HG03469 (cell line): Measurements from ENCODE around the gene THBS1.

Source experiments
- ATAC-seq: cut with Tn5 transposase; IDR thresholded peaks from one replicate; pipeline ENCODE4 v1.9.1; 2021; ENCODE audit warnings: mild to moderate bottlenecking, moderate library complexity, moderate number of reproducible peaks; ENCODE audit not compliant: unreplicated experiment

Gene THBS1

GRCh38 chr15:39602143-39602542 lies 21.3 kb downstream of the THBS1 start:
- no peak for ATAC-seq

DNA sequence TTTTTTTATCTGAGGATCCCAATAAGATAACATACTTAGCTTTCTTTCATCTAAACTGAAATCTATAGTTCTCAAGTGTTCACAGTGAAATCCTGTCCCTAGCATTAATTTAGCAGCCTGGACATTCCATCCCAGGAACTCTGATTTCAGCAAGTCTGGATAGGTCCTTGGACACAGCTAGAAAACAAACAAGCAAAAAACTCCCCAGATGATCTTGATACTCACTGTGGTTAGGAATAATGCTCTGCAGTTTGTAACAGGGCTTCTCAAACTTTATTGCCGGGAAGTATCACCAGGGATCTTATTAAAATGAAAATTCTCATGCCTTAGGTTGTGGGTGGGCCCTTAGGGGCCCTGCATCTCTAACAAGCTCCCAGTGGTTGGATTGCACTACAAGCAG lies 24.3 kb downstream of the THBS1 start:
- ATAC-seq: no peak

DNA sequence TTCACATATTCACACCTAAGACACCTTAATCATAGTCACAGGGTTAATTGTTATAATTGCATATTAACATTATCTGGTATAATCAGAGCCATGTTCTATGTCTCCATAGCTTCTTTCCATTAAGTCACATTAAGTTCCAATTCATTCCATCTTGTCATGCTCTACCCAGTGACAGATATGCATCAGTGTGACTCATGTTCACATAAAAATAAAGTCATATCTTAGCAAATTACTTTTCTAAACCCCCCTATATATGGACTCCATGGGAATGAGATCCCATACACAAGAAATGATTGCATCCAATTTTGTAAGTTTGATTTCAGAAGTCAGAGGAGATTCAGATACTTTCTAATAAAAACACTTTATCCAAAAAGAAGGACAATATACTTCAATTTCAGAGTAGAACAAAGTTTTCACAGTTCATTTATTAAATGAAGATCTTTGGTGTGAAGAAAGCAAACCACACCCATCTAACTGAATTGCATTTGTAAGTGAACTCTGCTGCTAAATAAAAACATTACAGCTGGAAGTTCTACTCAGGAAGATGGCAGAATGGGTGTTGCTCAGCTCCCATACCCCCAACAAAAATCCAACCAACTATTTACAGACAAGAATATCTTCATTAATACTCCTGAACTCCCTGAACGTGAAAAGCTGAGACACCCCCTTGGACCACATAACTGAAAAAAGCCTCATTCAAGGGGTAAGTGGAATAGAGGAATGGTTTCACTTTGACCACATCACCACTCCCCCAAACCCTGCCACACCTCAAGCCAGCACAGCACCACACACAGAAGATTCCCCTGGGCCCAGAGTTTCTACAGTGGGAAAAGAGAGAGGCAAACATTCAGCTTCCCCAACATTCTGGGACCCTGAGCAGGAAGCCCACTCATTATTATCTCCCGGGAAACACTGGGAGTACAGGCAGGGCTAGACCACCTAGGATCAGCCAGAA lies 27.6 kb downstream of the THBS1 start:
- no peak for ATAC-seq

- no peak for ATAC-seq
Measured at GRCh38 chr15:39609166-39609916, 28.5 kb downstream of the THBS1 start.

- ATAC-seq: no peak
Measured at GRCh38 chr15:39610665-39611064, 29.8 kb downstream of the THBS1 start.

GRCh38 chr15:39613271-39613670 lies 32.4 kb downstream of the THBS1 start:
- ATAC-seq: no peak

DNA sequence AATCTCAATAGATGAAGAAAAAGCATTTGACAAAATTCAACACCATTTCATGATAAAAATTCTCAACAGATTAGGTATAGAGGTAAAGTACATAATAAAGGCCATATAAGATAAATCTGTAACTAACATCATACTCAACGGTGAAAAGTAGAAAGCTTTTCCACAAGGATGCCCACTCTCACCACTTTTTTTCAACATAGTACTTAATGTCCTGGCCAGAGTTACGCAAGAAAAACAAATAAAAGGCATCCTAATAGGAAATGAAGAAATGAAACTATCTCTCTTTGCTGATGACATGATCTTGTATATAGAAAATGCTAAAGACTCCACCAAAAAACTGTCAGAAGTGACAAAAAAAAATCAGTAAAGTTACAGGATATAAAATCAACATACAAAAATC lies 33.0 kb downstream of the THBS1 start:
- no peak for ATAC-seq

GRCh38 chr15:39616731-39617455 lies 36.0 kb downstream of the THBS1 start:
- no peak for ATAC-seq

- no peak for ATAC-seq
Measured at GRCh38 chr15:39618063-39618823, 37.4 kb downstream of the THBS1 start.

GRCh38 chr15:39621210-39621609 lies 40.3 kb downstream of the THBS1 start:
- no peak for ATAC-seq

- no peak for ATAC-seq
Measured at GRCh38 chr15:39621976-39622375, 41.1 kb downstream of the THBS1 start.

GRCh38 chr15:39622660-39623516 lies 42.0 kb downstream of the THBS1 start:
- ATAC-seq: peak; percentile 1

- ATAC-seq: peak; percentile 91
Measured at GRCh38 chr15:39623529-39623931, 42.7 kb downstream of the THBS1 start.

GRCh38 chr15:39624806-39625205 lies 43.9 kb downstream of the THBS1 start:
- ATAC-seq: no peak

GRCh38 chr15:39625451-39625850 lies 44.6 kb downstream of the THBS1 start:
- ATAC-seq: no peak

DNA sequence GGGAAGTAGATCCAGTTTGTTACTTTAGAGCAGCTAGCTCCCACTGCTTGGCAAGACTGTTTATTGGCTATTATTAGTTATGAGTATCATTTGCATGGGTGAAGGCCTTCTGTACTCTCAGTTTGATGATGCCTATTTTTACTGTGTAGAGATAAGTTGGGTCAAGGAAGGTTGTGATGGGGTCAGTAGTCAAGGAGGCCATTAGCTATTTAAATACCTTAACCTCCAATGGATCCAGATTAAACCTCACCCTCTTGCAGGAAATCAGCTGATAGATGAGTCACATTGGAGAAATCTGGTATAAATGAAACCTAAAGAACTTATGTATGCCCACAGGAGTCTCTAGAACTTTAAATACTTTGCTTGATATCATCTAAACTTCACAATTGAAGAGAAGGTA lies 45.0 kb downstream of the THBS1 start:
- ATAC-seq: no peak

DNA sequence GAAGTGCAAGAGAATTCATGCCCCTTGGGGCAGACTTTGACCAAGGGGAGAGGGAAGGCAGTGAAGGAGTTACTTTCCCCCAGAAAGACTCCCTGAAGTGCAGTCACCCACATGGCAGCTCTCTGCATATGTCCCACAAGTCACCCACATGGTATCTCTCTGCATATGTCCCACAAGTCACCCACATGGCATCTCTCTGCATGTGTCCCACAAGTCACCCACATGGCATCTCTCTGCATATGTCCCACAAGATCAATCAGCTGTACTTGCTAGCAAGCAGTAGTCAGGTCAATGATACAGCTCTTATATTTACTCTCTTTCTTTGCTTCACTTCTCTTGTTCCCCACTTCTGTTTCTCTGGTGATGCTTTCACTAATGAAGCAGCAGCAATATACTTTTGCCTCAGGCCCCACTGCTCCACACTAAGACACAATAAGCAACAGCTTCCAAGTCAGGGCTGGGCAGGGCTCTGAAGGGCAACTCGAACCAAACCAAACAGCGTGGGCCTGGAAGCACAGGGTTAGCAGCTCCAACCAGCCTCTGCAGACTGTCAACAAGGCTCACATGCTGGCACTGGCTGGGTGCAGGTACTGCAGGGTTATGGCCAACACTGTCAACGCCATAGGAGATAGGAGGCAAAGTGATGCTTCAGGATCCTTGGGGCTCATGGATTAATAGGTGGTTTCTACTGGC lies 46.7 kb downstream of the THBS1 start:
- no peak for ATAC-seq

DNA sequence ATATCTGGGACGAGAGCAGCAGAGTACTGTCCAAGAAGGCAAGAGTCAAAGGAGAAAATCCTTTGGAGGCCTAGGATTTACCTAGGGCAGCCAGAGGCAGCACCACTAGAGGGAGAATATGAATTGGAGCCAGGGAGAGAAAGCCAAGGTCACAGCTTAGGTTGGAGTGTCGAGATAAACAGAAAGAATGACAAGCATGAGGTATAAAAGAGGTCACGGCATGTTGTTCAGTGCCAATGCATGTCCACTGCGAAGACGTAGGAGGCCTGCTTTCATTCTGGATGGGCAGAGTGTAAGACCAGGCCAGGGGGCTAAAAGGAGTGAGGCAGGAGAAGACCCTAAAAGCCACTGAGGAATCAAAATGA lies 47.2 kb downstream of the THBS1 start:
- no peak for ATAC-seq
